IMR-90 (cell line): ENCODE measurements around the gene TRAT1. TPM values are rescaled to one million over a fixed set of nuclear protein-coding genes. Genes with fewer than 3 reads are reported as not detected.

Source experiments
- ATAC-seq: fragments of 200-7000 bp; cut with Tn5 transposase; 2 replicates; pipeline ENCODE4 v1.9.1; 2020; ENCODE audit warnings: low read depth, mild to moderate bottlenecking, moderate library complexity
- BruUV-seq: library from RNA; stranded (reverse); fragments of 400-500 nt; replicated peaks from 2 replicates; lab custom pipeline; 2021; lab: Mats Ljungman, UMichigan
- CTCF ChIA-PET: fragments of 300-600 bp; formaldehyde crosslinking; extraction: SDS; loops from one replicate; lab custom pipeline; 2021; ENCODE audit warnings: antibody characterized with exemption; lab: Yijun Ruan, JAX
- POLR2A ChIA-PET: fragments of 300-600 bp; sonication (Branson Sonifier 250); formaldehyde crosslinking; loops from one replicate; lab custom pipeline; 2022; ENCODE audit warnings: antibody characterized with exemption; ENCODE audit not compliant: unreplicated experiment; lab: Charles Lee
- DNase-seq: peaks from one replicate; pipeline ENCODE4 v3.0.0; 2013
- H2AFZ ChIP-seq: replicated peaks from 2 replicates; pipeline ENCODE3; 2013; ENCODE audit warnings: low read length, mild to moderate bottlenecking; ENCODE audit not compliant: poor library complexity
- H2AK5ac ChIP-seq: 2 replicates; pipeline ENCODE4 v1.6.1; 2013; ENCODE audit warnings: low read depth, low read length, inconsistent platforms
- H2AK9ac ChIP-seq: replicated peaks from 2 replicates; pipeline ENCODE3; 2013; ENCODE audit warnings: mild to moderate bottlenecking, low read depth, low read length, moderate library complexity; ENCODE audit not compliant: poor library complexity
- H2BK120ac ChIP-seq: 2 replicates; pipeline ENCODE4 v1.6.1; 2013; ENCODE audit warnings: low read depth, low read length, inconsistent platforms
- H2BK15ac ChIP-seq: 3 replicates; pipeline ENCODE4 v1.6.1; 2013; ENCODE audit warnings: low read depth, low read length, inconsistent platforms
- H2BK20ac ChIP-seq: 2 replicates; pipeline ENCODE4 v1.6.1; 2013; ENCODE audit warnings: low read depth, mild to moderate bottlenecking, inconsistent platforms, low read length, moderate library complexity
- H2BK5ac ChIP-seq: 2 replicates; pipeline ENCODE4 v1.6.1; 2013; ENCODE audit warnings: mild to moderate bottlenecking, low read depth, low read length, inconsistent platforms; ENCODE audit not compliant: poor library complexity, severe bottlenecking
- H3K14ac ChIP-seq: replicated peaks from 2 replicates; pipeline ENCODE4 v1.6.1; 2013; ENCODE audit warnings: low read depth, low read length, inconsistent platforms
- H3K18ac ChIP-seq: 2 replicates; pipeline ENCODE4 v1.6.1; 2013; ENCODE audit warnings: low read depth, low read length, control low read depth
- H3K23ac ChIP-seq: 2 replicates; pipeline ENCODE4 v1.6.1; 2013; ENCODE audit warnings: low read depth, low read length, inconsistent platforms
- H3K27ac ChIP-seq: 2 replicates; pipeline ENCODE4 v1.5.1; 2013; ENCODE audit warnings: mild to moderate bottlenecking, control low read depth, low read length; ENCODE audit not compliant: insufficient read depth
- H3K27me3 ChIP-seq: 2 replicates; pipeline ENCODE4 v1.6.1; 2013; ENCODE audit warnings: low read length; ENCODE audit not compliant: control insufficient read depth, insufficient read depth
- H3K36me3 ChIP-seq: 2 replicates; pipeline ENCODE4 v1.6.1; 2013; ENCODE audit warnings: low read length, mixed read lengths; ENCODE audit not compliant: control insufficient read depth, insufficient read depth
- H3K4ac ChIP-seq: 2 replicates; pipeline ENCODE4 v1.6.1; 2013; ENCODE audit warnings: low read depth, low read length, inconsistent platforms
- H3K4me1 ChIP-seq: 2 replicates; pipeline ENCODE4 v1.6.1; 2013; ENCODE audit warnings: low read length, mixed read lengths; ENCODE audit not compliant: control insufficient read depth, insufficient read depth
- H3K4me2 ChIP-seq: 2 replicates; pipeline ENCODE4 v1.6.1; 2013; ENCODE audit warnings: low read depth, mild to moderate bottlenecking, control low read depth, low read length, moderate library complexity
- H3K4me3 ChIP-seq: 2 replicates; pipeline ENCODE4 v1.5.1; 2013; ENCODE audit warnings: low read depth, mild to moderate bottlenecking, control low read depth, low read length, moderate library complexity; ENCODE audit not compliant: insufficient read depth
- H3K56ac ChIP-seq: 2 replicates; pipeline ENCODE4 v1.6.1; 2013; ENCODE audit warnings: low read length, inconsistent platforms; ENCODE audit not compliant: insufficient read depth; ENCODE audit errors: extremely low read depth
- H3K79me1 ChIP-seq, 2 experiments: 2 replicates each; pipeline ENCODE4 v1.6.1; 2013; ENCODE audit warnings: low read length in 2 of 2, inconsistent platforms in 1 of 2, low read depth in 1 of 2
- H3K9ac ChIP-seq: 2 replicates; pipeline ENCODE4 v1.6.1; 2013; ENCODE audit warnings: low read depth, low read length, control low read depth
- H3K9me1 ChIP-seq: 2 replicates; pipeline ENCODE4 v1.6.1; 2013; ENCODE audit warnings: low read length, inconsistent platforms; ENCODE audit not compliant: insufficient read depth
- H3K9me3 ChIP-seq: 2 replicates; pipeline ENCODE4 v1.6.1; 2013; ENCODE audit warnings: low read length; ENCODE audit not compliant: control insufficient read depth, insufficient read depth
- H4K20me1 ChIP-seq: 2 replicates; pipeline ENCODE4 v1.6.1; 2013; ENCODE audit warnings: low read length, inconsistent platforms; ENCODE audit not compliant: insufficient read depth
- H4K5ac ChIP-seq: 2 replicates; pipeline ENCODE4 v1.6.1; 2013; ENCODE audit warnings: mild to moderate bottlenecking, low read depth, low read length, control low read depth
- H4K8ac ChIP-seq, 2 experiments: 2 replicates each; pipeline ENCODE4 v1.6.1; 2013; ENCODE audit warnings: low read depth in 2 of 2, low read length in 2 of 2, control low read depth in 1 of 2, inconsistent platforms in 1 of 2
- H4K91ac ChIP-seq: 2 replicates; pipeline ENCODE4 v1.6.1; 2013; ENCODE audit warnings: low read depth, low read length, inconsistent platforms; ENCODE audit not compliant: insufficient read depth
- CEBPB ChIP-seq: IDR thresholded peaks from 2 replicates; pipeline ENCODE4 v1.6.1; 2012; ENCODE audit warnings: low read depth, low read length, improper control_type of control experiment
- FOS ChIP-seq: fragments of 150-350 bp; IDR thresholded peaks from 2 replicates; pipeline ENCODE4 v1.6.1; 2016; ENCODE audit warnings: low read depth, low read length
- MAZ ChIP-seq: IDR thresholded peaks from 2 replicates; pipeline ENCODE4 v1.6.1; 2012; ENCODE audit warnings: low read depth, mild to moderate bottlenecking, low read length, improper control_type of control experiment, moderate library complexity, borderline replicate concordance
- POLR2A ChIP-seq: IDR thresholded peaks from 2 replicates; pipeline ENCODE4 v1.6.1; 2012; ENCODE audit warnings: mild to moderate bottlenecking, low read depth, low read length
- RCOR1 ChIP-seq: IDR thresholded peaks from 2 replicates; pipeline ENCODE4 v1.6.1; 2012; ENCODE audit warnings: mild to moderate bottlenecking, low read length, improper control_type of control experiment; ENCODE audit not compliant: insufficient replicate concordance
- WGBS, 2 experiments: methylation state at CpG; one replicate each; pipeline versions ENCODE4 v1.1.5 to v1.1.7; 2013; ENCODE audit warnings: missing lambda C conversion rate in 2 of 2; ENCODE audit not compliant: insufficient read length in 1 of 2; ENCODE audit errors: extremely low coverage in 2 of 2; 5-methylcytosine and 5-hydroxymethylcytosine counted together
- dilution Hi-C: fragments of 300-500 bp; cut with HindIII; formaldehyde crosslinking; loops from one replicate; pipeline ENCODE4 v1.14.3; 2018; ENCODE audit warnings: low sequenced_read_pairs; ENCODE audit not compliant: unreplicated experiment
- in situ Hi-C: fragments of 300-500 bp; cut with MboI; formaldehyde crosslinking; loops from 3 replicates; pipeline ENCODE4 v1.14.3; 2019; ENCODE audit warnings: low sequenced_read_pairs, inconsistent platforms, mixed read lengths
- intact Hi-C: fragments of 100-400 bp; cut with micrococcal nuclease; formaldehyde crosslinking; loops from 2 replicates; pipeline ENCODE4 v1.10.0; 2022
- polyA plus RNA-seq, 3 experiments: library from polyadenylated mRNA; depleted of rRNA; stranded (reverse); fragments of >200 nt; gene quantifications; 2 replicates each; pipeline ENCODE4 v1.2.3, GENCODE V29; 2012; ENCODE audit warnings: low replicate concordance in 1 of 3
- total RNA-seq: library from RNA; depleted of rRNA; stranded (reverse); fragments of >200 nt; gene quantifications from 2 replicates; pipeline ENCODE4 v1.2.3, GENCODE V29; 2012

The TRAT1 gene
- total and polyA plus RNA-seq, 2 of the 4 experiments (the other 2 are of a cell fraction) = not detected

GRCh38 chr3:108862865-108863798 lies 40.5 kb downstream of the TRAT1 start (continued):
- no peak for TF ChIP-seq RCOR1
- peak; percentile 88 for TF ChIP-seq FOS
- TF ChIP-seq POLR2A = no peak

DNA sequence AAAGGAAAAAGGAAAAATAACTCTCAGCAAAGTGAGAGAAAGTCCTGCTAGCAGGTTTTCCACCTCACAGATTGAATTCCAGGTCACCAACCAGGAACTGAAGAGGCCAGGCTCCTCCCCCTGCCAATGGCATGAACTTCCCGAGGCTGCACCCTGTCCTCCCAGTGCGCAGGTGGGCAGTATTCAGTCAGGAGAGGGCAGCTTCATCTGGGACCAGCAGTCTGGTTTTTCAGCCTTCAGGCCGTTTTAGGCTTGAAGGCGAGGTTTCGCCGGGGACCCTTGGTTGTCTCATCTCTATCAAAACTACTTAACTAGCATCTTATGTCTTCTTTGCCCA lies 41.2 kb downstream of the TRAT1 start:
- CTCF ChIA-PET = no interaction called here
- no peaks in the 10 kb centered on the region for H3K79me1 ChIP-seq
- H3K4me2 ChIP-seq = no peak overlapping the region
- no peak overlapping the region for H3K4me3 ChIP-seq
- in situ Hi-C loops = no loop called here
- H2AFZ ChIP-seq = peak overlapping the region; percentile 38
- H2BK20ac ChIP-seq = no peak overlapping the region
- no peaks in the 10 kb centered on the region for H3K9me3 ChIP-seq
- ATAC-seq (peak; percentile 14; the same call in 1 of the 2 replicates), DNase-seq (no peak)
- POLR2A ChIA-PET = no interaction called here
- no peak overlapping the region for H2BK120ac ChIP-seq
- no peak overlapping the region for H3K23ac ChIP-seq
- H2AK5ac ChIP-seq = no peak overlapping the region
- peaks cover 6% of the 10 kb centered on the region; the same call in 1 of the 2 replicates for H3K4me1 ChIP-seq
- H4K8ac ChIP-seq = no peak overlapping the region; a peak in 1 of 4 replicates
- TF ChIP-seq CEBPB (no peak), MAZ (no peak)
- no peaks in the 10 kb centered on the region for H4K20me1 ChIP-seq
- no peaks in the 10 kb centered on the region for H3K27me3 ChIP-seq
- no peak overlapping the region for H3K4ac ChIP-seq
- intact Hi-C loops = no loop called here
- no peak overlapping the region for H3K9ac ChIP-seq
- H3K27ac ChIP-seq = peak overlapping the region; percentile 20; the same call in 1 of the 2 replicates
- H2BK5ac ChIP-seq = no peak overlapping the region
- H4K91ac ChIP-seq = no peak overlapping the region
- dilution Hi-C loops = no loop called here
- no peak overlapping the region for H2AK9ac ChIP-seq
- no peak overlapping the region for H3K14ac ChIP-seq
- 96% methylated on average over 4 of the region's 6 CpGs; no CpG with 5 or more reads in 1 of the 2 experiments for WGBS, 2 experiments
- no TSS peak for BruUV-seq
- 0 out of 2 replicates have a peak, but pooled peaks cover 4% of the 10 kb centered on the region for H3K9me1 ChIP-seq
- H4K5ac ChIP-seq = no peak overlapping the region
- H3K18ac ChIP-seq = no peak overlapping the region; the same call in 1 of the 2 replicates
- H3K56ac ChIP-seq = no peak overlapping the region
- no peak overlapping the region for H2BK15ac ChIP-seq
- H3K36me3 ChIP-seq = no peaks in the 10 kb centered on the region
